ENCODE data around the gene C1orf167. TPM values are rescaled to one million over a fixed set of nuclear protein-coding genes. Genes with fewer than 3 reads are reported as not detected.

C1orf167 gene
- polyA plus RNA-seq, 3 donors: 0.05 TPM; not detected in 2

DNA sequence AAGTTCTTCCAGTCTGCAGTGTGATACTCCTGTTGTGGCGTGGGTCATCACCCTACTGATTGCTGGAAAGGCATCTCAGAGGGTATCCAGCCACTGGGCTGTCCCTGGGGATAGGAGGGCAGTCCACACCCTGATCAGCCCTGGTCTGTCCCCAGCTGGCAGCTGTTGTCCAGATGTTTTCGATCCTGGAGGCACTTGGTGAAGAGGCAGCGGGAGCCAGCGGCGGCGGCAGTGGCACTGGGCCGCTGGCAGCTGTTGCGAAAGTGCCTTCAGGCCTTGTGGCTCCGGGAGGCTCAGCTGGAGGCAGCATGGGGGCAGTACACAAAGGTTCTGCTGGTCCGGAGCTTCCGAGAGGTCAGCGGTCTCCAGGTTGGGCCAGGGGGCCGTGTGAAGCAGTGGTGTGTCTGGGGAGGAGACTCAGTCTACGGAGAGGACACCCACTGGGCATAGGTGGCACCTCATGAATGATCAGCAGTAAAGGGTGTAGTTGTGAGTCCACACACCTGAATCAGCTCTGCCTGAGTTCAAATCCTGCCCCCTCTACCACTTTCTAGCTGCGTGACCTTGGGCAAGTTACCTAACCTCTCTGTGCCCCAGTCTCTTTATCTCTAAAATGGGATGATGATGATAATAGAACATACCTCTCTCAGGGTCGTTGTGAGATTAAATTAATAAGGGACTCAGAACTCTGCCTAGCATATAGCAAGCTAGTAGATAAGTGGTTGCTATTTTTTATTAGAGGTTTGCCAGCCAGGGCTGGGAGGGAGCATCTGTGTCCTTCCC lies 6.1 kb downstream of the C1orf167 start:
- H3K27ac Mint-ChIP-seq: no peak overlapping the region
- Histone ChIP-seq H3K9ac (ENCODE audit: insufficient read depth, low read length, poor library complexity, severe bottlenecking) (no peak overlapping the region), H3K4me1 (ENCODE audit: control insufficient read depth in 1 of 2, insufficient read depth in 2 of 2, low read length in 2 of 2) (peaks cover 4 to 10% of the 10 kb centered on the region in 2 donors), H3K4me3 (replicated peaks in 1 of 3; ENCODE audit: low read depth in 2 of 3, low read length in 3 of 3) (no peak overlapping the region), H3K36me3 (replicated peaks in 1 of 2; ENCODE audit: control insufficient read depth in 1 of 2, insufficient read depth in 2 of 2, low read length in 2 of 2) (no peaks in the 10 kb centered on the region), H4K20me1 (ENCODE audit: insufficient read depth, low read length) (no peaks in the 10 kb centered on the region), H3K79me2 (ENCODE audit: insufficient read depth, low read length) (no peaks in the 10 kb centered on the region), H2AFZ (ENCODE audit: insufficient read depth, low read depth, low read length, poor library complexity, severe bottlenecking) (no peak overlapping the region), H3K27ac (ENCODE audit: low read depth in 1 of 2, low read length in 2 of 2) (no peak overlapping the region), H3K27me3 (ENCODE audit: control insufficient read depth in 2 of 2, insufficient read depth in 2 of 2, low read length in 2 of 2) (no peaks in the 10 kb centered on the region), H3K4me2 (replicated peaks; ENCODE audit: extremely low read depth, low read length, poor library complexity, severe bottlenecking) (no peak overlapping the region), H3K9me3 (replicated peaks in 1 of 2; ENCODE audit: control insufficient read depth in 1 of 2, insufficient read depth in 1 of 2, low read length in 2 of 2) (no peaks in the 10 kb centered on the region)
- H3K4me1 Mint-ChIP-seq: peaks cover 6% of the 10 kb centered on the region
- TF ChIP-seq, protein P1, sequence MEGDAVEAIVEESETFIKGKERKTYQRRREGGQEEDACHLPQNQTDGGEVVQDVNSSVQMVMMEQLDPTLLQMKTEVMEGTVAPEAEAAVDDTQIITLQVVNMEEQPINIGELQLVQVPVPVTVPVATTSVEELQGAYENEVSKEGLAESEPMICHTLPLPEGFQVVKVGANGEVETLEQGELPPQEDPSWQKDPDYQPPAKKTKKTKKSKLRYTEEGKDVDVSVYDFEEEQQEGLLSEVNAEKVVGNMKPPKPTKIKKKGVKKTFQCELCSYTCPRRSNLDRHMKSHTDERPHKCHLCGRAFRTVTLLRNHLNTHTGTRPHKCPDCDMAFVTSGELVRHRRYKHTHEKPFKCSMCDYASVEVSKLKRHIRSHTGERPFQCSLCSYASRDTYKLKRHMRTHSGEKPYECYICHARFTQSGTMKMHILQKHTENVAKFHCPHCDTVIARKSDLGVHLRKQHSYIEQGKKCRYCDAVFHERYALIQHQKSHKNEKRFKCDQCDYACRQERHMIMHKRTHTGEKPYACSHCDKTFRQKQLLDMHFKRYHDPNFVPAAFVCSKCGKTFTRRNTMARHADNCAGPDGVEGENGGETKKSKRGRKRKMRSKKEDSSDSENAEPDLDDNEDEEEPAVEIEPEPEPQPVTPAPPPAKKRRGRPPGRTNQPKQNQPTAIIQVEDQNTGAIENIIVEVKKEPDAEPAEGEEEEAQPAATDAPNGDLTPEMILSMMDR (IDR thresholded peaks at IDR 0.05): no peak
- 49% methylated on average over 8 of the region's 16 CpGs for WGBS (ENCODE audit: insufficient coverage)
- no peaks in the 10 kb centered on the region for H3K9me3 Mint-ChIP-seq
- DNase-seq: no peak
- intact Hi-C loops (cut with micrococcal nuclease): no loop called here
- H3K36me3 Mint-ChIP-seq: no peaks in the 10 kb centered on the region
- peaks cover 3 to 5% (median 4%) of the 10 kb centered on the region in 3 donors for H3K27me3 Mint-ChIP-seq (ENCODE audit: low read depth in 3 of 3)
- H3K4me3 Mint-ChIP-seq: no peak overlapping the region

DNA sequence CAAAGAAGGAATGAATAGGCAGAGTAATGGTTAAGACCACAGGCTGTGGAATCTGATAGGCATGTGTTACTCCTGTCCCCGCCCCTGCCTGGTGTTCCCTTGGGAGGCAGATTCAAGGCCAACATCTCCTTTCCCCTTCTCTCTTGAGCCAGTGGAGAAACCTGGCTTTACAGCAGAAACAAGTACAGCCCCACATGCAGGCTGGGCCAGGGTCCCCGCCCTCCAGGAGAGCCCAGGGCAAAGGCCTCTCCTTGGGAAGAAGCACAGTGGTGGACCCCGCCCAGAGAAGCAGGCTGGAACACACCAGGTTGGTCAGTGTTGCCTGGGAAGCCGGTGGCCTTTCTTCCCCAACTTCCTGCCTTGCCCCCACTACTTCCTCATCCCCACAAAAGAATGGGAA lies 6.8 kb downstream of the C1orf167 start:
- H3K9me3 Mint-ChIP-seq: no peaks in the 10 kb centered on the region
- H3K27me3 ChIP-seq (ENCODE audit: control insufficient read depth in 2 of 2, insufficient read depth in 2 of 2, low read length in 2 of 2): no peaks in the 10 kb centered on the region
- no peaks in the 10 kb centered on the region for H4K20me1 ChIP-seq (ENCODE audit: insufficient read depth, low read length)
- H3K4me2 ChIP-seq (replicated peaks; ENCODE audit: extremely low read depth, low read length, poor library complexity, severe bottlenecking): no peak overlapping the region
- H3K36me3 Mint-ChIP-seq: no peaks in the 10 kb centered on the region
- peaks cover 4 to 10% of the 10 kb centered on the region in 2 donors for H3K4me1 ChIP-seq (ENCODE audit: control insufficient read depth in 1 of 2, insufficient read depth in 2 of 2, low read length in 2 of 2)
- peaks cover 0 to 5% (median 1%) of the 10 kb centered on the region in 3 donors for H3K27me3 Mint-ChIP-seq (ENCODE audit: low read depth in 3 of 3)
- H3K36me3 ChIP-seq (replicated peaks in 1 of 2; ENCODE audit: control insufficient read depth in 1 of 2, insufficient read depth in 2 of 2, low read length in 2 of 2): no peaks in the 10 kb centered on the region
- no peak overlapping the region for H3K27ac Mint-ChIP-seq
- H3K9ac ChIP-seq (ENCODE audit: insufficient read depth, low read length, poor library complexity, severe bottlenecking): peak overlapping the region; percentile 36
- no peaks in the 10 kb centered on the region for H3K79me2 ChIP-seq (ENCODE audit: insufficient read depth, low read length)
- intact Hi-C loops (cut with micrococcal nuclease): no loop called here
- no peak overlapping the region for H3K4me3 Mint-ChIP-seq
- 75% methylated on average over 1 of the region's 4 CpGs for WGBS (ENCODE audit: insufficient coverage)
- no peaks in the 10 kb centered on the region for H3K9me3 ChIP-seq (replicated peaks in 1 of 2; ENCODE audit: control insufficient read depth in 1 of 2, insufficient read depth in 1 of 2, low read length in 2 of 2)
- peaks cover 6% of the 10 kb centered on the region for H3K4me1 Mint-ChIP-seq
- H3K4me3 ChIP-seq (replicated peaks in 1 of 3; ENCODE audit: low read depth in 2 of 3, low read length in 3 of 3): no peak overlapping the region
- H2AFZ ChIP-seq (ENCODE audit: insufficient read depth, low read depth, low read length, poor library complexity, severe bottlenecking): no peak overlapping the region
- no peak for DNase-seq
- TF ChIP-seq, protein P1 (IDR thresholded peaks at IDR 0.05): no peak
- H3K27ac ChIP-seq (ENCODE audit: low read depth in 1 of 2, low read length in 2 of 2): no peak overlapping the region

All from CD14-positive monocyte (primary cell).